GM18502 (cell line): ENCODE data around the gene MBNL1.

Experiments
- ATAC-seq: cut with Tn5 transposase; IDR thresholded peaks from one replicate; pipeline ENCODE4 v1.9.1; 2021; ENCODE audit warnings: mild to moderate bottlenecking; ENCODE audit not compliant: unreplicated experiment, poor library complexity

Gene MBNL1

DNA sequence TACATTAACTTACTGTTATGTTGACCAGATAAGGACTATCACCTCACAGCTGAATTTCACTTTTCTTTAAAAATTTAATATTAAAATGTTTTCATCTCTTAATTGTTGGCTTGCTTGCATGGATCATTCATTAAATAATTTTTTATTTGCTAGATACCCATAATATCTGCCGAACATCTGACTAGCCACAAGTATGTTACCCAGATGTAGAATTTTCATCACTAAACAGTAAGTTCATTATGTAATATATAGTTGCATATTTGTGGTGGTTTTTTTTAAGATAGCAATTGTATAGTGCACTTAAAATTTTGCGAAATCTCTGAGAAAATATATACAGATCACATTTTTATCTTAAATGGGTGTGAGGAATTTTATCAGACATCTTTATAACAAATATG, 190.4 kb downstream of the MBNL1 start:
- ATAC-seq = no peak

DNA sequence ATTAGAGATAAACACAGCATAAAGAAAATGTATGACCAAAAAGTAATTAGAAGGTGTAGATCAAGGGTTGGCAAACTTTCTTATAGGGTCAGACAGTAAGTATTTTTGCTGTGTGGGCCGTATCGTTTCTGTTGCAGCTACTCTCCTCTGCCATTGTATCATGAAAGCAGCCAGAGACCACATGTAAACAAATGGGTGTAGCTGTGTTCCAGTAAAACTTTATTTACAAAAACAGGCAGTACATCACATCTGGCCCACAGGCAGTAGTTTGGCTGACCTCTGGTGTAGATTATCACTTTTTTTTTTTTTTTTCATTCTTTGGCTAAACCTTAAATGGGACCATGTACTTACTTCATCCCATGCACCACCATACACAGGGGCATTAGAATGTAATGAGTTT, 190.8 kb downstream of the MBNL1 start:
- no peak for ATAC-seq

DNA sequence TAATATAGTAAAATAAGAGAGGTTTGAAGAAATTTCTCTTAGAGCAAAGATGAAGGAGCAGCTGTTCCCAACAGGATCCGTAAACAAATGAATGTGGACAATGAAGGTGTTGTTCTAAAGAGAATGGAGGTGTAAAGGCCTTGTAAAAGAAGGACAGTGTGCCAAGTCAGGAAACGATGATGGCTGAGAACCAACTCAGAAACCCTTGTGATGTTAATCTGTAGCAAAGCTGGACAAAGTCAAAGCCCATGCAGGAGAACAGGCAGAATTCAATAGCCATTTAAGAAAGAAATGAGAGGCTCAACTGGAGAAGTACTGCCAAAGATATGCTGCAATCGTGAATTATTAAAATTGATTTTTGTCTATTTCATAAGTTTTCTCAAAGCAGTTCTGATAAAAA, 192.2 kb downstream of the MBNL1 start:
- no peak for ATAC-seq

DNA sequence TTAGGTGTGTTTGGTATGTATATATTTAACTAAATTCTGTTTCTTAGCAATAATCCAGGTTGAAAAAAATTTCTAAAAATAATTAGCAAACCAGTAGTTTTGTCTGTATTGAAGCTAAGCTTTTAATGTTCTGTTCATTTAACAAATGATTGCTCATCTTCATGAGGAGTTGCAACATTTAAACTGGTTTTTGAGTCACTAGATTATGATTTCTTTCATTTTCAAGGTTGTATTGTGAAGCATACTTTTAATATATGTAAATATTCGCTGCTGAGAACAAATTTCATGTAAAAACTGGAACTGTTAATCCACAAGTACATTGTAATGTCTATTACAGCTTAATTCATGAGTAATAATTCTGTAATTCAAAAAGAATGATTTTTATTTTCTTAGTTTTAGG, 192.7 kb downstream of the MBNL1 start:
- no peak for ATAC-seq

DNA sequence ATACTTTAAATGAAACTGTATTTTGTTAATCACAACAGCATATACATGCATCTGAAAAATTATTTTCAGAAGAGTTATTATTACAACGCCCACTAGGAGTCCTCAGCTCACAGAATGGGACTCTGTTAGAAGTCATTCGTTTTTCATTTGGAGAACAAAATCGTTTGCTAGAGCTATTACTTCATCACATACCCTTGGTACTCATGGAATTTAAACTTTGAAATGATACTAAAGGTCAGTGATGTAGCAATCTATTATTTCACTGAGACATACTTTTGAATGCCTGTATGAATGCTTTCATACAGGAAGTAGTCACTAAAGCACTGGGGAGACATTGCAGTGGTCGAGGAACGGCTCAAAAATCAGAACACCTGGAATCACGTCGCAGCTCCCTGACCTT, 198.1 kb downstream of the MBNL1 start:
- peak; percentile 60 for ATAC-seq

DNA sequence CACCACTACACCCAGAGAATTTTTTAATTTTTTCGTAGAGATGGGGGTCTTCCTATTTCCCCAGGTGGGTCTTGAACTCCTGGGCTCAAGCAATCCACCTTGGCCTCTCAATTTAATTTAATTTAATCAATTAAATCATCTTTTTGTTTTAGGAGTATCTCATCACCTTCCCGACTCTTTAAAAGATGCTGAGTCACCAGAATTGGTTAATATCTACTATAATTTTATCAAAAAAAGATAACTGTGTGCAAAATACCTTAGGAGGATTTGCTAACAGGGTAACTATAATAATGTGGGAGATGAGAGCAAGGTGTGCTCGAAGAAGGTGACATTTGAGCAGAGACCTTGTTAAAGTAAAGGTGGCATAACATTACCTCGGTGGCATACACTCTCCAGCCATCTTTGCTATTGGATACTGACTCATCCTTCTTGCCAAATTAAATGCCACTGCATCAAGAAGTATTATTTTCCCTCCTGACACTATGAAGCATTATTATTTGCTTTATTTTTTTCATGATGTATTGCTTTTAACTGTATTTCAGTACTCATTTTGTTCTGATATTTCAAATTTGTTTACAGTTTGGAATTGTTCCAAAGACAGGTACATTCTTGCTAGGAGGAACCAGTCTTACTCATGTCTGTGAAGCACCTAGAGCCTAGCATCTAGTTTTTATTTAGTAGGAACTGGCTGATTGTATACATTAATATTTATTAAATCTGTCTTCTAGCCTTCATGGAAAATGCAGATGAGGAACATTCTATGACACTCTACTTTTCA, 200.7 kb downstream of the MBNL1 start:
- no peak for ATAC-seq

DNA sequence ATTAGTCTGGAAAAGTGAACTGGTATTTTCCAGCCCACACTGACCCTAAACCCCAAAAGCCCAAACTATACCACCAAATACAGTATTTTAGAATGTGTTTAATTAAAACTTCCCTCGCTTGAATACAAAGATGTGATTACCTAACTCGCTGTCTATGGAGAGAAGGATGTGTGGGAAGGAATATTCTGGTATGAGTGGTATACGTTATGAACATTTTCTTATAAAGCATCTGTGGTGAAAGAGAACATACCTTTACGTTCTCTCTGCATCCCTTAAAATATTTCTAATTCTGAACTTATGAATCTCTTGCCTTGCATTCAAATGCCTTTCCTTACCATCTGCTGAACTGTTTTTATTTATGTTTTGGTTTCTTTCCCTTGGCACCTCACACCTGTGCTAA, 201.4 kb downstream of the MBNL1 start:
- ATAC-seq = no peak

DNA sequence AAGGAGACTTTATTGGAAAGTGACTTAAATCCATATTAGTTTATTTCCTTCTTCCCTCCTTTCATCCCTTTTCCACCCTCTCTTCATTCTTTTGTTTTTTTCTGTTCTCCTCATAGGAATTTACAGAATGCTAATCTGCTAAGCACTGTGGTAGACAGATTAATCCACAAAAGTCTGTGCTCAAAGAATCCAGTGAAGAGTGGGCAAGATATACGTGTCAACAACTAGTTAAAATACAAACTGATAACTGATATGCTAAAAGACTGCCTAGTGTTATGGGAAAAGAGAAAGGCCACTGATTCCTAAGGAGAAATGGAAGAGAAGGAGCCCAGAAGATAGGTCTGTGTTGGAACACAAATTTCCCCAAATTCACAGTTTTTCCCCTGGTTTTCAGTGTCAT, 202.2 kb downstream of the MBNL1 start:
- ATAC-seq = no peak

DNA sequence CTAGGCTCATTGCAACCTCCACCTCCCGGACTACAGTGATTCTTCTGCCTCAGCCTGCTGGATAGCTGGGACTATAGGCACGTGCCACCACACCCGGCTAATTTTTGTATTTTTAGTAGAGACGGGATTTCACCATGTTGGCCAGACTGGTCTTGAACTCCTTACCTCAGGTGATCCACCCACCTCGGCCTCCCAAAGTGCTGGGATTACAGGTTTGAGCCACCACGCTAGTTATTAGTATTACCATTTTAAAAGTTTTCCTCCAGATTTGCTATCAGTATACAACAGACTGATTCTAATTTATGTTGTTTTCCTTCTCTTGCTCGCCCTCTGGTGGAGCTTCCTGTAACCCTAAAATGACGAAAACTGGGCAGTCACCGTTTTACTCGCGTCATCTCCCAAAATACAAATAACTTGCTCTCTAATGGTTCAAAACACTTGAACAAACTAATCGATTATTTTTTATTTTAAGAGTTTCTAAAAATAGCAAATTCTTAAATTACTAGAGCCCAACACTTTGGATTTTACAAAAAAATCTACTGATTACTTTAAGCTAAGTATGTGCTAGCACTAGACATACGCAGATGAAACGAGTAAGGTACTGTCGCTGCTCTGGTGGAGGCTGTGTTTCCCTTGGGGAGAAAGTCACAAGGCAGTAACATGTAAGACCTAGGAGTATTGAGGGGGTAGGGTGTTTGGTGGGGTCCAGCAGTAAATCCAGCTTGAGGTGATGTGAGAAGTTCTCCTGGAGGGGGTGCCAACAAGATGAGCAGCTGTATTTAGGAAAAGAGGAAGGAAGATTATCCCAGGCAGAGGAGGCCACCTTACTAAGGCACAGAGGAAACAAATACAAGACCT, 203.3 kb downstream of the MBNL1 start:
- ATAC-seq = peak; percentile 71

DNA sequence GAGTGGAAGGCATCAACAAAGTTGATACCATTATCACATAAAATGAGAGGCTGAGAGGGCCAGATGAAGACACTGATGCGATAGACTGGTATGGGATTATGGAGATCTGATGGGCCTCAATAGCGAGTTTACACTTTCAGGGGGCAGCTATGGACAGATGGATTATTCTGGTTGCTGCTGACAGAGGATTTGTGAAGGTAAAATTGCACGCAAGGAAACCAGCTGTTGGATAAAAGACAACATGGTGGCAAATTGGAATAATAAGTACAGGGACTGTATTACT, 203.9 kb downstream of the MBNL1 start:
- peak; percentile 11 for ATAC-seq

DNA sequence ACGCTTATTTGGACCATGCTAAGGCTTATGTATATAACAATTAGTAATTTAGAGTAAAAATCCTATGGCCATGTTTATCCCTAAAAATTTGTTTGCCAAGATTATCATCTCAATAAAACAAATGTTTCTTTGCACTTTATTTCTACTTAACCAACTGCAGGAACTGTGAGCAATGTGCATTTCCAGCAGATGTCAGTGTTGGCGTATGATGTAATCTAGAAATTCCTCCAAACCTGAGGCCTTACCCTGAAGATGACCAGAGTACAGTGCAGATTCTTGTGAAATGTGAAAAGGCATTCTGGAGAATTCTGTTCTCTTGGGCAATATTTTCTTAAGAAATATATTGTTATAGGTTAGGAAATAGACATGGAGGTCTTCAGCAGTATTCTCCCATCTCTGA, 205.9 kb downstream of the MBNL1 start:
- ATAC-seq = peak; percentile 76

DNA sequence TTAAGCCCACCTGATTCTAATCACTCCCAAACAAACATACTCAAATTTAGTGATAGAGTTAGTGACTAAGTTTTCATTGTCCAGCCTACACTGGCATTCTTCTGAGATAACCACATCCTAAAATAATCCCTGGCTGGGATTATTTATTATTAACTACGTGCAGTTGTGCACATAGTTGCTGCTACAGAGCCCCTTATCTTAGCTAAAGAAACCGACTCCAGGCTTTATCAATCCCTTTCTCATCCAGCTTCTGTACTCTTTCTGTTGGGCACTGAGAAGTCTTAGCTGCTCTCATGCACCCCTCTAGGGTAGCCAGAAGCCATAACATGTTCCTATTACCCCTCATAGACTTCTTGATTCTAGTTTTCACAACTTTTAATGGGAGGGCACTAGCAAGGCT, 208.7 kb downstream of the MBNL1 start:
- ATAC-seq = no peak

DNA sequence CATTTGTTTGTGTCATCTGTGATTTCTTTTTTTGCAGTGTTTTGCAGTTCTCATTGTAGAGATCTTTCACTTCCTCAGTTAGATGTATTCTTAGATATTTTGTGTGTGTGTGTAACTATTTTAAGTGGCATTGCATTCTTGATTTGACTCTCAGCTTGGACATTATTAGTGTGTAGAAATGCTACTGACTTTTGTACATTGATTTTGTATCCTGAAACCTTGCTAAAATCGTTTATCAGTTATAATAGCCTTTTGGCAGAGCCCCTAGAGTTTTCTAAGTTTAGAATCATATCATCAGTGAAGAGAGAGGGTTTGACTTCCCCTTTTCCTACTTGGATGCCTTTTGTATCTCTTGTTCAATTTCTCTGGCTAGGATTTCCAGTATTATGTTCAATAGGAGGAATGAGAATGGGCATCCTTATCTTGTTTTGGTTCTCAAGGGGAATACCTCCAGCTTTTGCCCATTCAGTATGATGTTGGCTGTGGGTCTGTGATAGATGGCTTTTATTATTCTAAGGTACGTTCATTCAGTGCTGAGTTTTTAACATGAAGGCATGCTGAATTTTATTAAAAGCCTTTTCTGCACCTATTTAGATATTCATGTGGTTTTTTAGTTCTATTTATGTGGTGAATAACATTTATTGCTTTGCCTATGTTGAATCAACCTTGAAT, 211.7 kb downstream of the MBNL1 start:
- peak; percentile 91 for ATAC-seq

DNA sequence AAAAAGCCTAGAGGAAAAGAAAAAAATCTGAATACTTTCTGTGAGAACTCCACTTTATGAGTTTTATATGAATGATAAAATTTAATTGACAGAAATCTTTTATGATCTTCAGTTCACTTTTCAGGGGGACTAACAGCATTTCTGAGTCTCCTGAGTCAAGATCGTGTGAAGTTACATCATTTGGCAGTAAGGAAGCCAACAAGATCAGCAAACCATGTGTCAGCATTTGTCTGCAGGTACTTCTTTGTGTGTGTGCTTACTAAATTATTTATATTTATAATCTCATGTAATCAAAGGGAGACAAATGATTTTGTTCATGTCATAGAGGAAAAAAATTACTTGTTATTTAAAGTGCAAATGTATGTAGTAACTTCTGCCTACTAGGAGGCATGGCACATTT, 217.6 kb downstream of the MBNL1 start:
- no peak for ATAC-seq

DNA sequence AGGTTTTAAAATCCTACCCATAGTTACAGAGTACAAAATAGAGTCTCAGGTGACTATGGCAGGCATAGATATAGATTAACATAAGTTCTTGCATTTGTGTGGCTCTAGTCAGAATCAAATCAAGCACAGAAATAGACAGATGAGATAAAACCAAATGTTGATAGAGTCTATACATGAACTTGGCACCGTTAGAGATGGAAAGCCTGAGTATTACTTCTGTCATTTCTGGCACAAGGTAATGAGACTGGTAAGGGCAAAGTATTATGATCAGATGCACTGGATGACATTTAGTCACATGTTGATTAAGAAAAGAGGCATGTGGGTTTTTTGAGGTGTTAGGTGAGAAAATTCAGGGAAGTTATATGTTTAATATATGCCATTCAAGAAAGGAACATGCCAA, 219.7 kb downstream of the MBNL1 start:
- no peak for ATAC-seq

DNA sequence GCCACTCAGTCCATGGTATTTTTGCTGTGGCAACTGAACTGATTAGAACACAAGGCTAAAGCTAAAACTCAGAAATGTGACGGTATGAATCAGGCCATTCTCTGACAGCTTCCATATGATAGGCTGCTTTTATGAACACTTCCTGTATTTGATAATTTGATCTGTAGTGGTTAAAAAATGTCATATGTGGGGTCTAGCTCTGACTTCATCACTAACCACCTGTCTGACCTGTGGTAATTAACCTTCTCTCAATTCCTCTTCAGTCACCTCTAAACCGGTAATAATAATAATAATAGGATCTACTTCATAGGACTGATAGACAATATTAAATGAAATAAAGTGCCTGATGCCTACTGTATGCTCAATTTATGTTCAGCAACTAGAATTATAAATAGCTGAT, 223.2 kb downstream of the MBNL1 start:
- peak; percentile 69 for ATAC-seq

DNA sequence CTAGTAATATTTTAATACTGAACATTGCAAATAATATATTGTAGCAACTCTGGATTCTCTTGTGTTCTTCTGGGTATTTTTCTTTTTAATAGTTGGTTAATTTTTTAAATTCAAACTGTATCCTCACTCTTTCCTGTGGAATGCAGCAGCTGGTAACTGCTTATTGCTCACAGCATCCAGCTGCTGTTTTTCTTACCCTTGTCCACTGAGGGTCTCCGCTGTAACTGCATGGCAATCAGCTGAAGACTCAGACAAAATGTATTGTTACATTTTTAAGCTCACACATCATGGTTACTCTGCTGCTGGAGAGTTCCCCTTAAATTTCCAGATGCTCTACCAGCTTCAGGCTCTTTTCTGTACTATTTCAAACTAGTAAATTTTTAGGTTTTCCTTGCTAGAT, 227.6 kb downstream of the MBNL1 start:
- ATAC-seq = peak; percentile 9

DNA sequence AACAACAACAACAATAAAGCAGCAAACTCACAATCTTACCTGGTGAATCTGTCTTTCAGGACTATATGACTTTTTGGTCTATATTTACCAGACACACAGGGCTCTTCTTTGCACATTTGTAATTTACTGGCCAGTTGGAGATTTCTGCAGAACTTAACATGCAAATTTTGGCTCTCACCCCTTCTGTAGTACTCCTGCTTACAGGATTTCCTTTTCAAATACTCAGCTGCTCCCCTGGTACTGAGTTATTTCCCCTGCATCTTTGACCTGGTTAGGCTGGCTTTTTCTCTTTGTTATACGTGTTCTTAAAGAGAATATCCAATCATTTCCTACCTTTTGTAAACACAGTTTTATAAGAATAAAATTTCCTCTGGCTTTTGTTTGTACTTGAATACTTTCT, 228.0 kb downstream of the MBNL1 start:
- ATAC-seq = peak; percentile 66

DNA sequence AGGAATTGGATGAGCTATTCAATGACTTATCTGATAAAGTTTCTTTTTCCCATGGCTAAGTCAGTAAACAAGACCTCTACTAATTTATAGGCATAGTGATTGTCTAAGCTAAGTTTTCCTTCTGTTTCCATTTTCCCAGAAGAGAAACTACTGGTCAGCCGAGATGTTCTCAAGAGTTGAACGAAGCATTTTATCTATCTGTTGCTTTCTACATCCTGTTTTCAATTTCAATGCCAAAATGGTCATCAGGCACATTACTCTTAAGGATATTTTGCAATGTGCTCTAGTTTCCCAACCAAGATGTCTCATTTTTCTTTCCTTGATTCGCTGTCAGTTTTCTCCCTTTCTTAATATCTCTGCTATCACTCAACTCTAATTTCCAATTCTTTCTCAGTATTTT, 228.7 kb downstream of the MBNL1 start:
- ATAC-seq = no peak

DNA sequence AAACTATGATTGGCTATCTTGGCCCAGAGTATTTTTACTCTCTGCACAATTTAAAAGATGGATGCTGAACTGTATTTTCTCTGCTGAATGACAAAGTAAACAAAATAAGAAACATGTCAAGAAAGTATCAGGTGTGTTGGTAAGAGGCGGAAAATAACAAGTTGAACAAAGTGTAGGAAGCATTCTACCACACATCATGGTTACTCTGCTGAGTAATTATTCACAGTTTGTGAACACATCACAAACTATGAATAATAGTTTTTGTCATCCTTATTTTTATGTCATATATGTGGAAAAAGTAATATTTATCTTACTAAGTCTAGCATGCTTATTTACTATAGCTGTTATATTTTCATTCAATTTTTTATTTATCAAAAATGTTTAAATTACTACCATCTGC, 229.2 kb downstream of the MBNL1 start:
- ATAC-seq = no peak

DNA sequence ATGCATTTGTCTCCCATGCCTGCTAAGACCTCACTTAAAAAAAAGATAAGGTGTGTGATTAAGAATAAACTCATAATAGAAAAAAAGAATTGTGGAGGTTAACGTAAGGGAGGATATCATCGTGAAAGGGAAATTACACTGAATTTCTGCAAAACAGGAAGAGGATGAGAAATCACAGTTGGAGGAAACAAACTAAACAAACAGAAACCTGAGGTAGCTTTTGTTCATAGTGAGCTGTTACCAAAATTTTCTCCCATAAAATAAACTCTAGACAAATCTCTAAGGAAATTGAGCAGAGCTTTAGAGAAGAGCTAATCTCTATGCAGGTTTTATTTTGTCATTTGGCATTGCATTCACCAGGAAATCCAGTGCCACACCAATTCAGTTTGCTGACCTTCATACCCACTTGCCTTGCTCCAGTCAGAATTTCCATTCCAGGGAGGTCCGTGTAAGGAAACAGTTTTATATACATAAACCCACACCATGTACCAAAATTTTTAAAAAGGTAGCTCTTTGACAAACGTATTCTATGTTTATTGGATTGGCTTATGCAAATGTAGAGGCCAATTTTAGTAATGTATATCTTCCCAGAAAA, 231.2 kb downstream of the MBNL1 start:
- no peak for ATAC-seq
